ENCODE measurements around the gene MRPS25.
"Not testable (repeated sequence)": the region's sequence is repeated elsewhere in the genome, so short reads cannot be mapped to it uniquely, and the experiment has no call there.

Gene MRPS25

DNA sequence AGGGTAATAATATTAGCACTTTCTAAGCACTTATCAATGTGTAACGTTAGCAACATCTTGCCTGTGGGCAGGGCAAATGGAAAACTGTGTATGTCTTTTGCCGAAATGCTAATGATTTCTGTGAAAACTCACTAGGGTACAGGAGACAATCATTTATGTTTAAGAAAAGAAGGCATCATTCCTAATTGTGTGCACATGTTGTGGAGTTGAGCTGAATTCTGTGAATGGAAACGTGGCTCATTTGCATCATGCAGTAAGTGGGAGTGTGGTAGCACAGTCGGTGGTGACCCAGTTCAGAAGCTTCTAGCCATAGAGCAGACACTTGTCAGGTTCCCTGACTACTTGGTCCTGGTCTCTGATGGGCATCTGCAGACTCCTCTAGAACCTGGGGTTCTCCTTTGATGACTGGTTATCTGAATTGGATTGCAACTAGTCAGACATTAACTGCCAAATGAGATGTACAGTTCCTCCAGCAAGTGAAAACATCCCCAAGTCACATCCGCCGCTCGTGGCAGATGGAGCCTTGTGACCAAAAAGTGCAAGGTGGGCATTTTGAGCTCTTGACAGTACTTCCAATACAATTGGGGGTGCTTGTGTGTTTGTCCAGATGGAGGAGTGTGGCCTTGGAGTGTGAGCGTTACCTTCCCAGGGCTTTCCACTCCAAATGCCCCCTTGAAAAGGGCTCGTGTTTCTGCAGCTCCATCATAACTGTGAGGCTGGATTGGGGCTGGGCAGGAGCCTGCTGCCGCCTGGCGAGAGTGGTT lies 21.5 kb downstream of the MRPS25 start:
- no peak for DNase-seq (ENCODE audit: low spot score)

DNA sequence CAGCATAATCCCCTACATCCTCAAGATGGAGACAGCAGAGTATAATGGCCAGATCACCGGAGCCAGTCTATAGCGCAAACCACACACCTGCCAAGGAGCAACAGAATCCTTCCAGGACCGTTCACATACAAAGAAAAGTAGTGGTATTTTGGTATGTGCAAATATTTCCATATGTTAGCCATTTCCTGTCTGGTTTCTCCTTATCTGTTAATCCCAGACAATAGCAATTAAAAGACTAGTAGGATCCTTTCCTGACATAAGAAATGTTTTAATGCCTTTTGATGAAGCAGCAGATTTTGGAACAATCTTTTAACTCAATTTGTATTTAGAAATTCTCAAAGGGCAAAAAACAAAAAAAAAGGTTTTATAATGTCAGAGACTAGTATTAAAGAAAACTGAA lies 22.2 kb downstream of the MRPS25 start:
- DNase-seq (ENCODE audit: low spot score) = no peak

DNA sequence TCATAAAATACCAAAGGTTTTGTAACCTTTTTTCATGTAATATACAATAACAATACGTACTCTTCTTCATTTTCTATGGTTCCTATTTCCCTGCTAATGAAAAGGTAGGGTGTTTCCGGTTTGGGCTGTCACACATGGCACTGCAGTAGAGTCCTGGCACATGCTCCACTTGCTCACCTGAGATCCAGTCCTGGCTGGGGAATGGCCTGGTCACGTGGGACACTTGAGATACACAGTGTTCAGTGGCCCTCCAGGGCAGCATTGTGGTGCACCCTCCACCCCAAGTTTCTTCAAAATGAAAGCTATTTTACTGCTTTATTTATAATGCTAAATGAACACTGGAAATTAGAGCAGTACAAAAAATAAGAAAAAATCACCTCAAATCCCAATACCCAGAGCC lies 23.2 kb downstream of the MRPS25 start:
- DNase-seq (ENCODE audit: low spot score) = no peak

DNA sequence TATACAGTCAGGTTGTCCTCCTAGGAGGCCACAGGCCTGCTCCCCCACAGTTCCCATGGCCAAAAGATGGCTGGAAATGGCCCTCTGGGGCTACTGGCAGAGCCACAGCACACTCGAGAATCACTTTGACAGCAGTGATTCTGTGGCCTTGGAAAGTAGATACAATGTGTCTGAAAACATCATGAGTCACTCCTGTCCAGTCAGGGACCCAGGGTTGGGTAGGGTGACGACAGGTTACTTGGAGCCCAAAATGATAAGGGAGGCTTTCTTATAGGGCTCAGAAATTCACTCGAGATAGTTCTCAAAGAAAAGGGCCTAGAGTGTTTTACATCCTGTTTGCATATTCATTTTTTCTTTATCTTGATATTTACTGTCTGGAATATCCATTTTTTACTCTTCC lies 24.3 kb downstream of the MRPS25 start:
- DNase-seq (ENCODE audit: low spot score) = no peak

DNA sequence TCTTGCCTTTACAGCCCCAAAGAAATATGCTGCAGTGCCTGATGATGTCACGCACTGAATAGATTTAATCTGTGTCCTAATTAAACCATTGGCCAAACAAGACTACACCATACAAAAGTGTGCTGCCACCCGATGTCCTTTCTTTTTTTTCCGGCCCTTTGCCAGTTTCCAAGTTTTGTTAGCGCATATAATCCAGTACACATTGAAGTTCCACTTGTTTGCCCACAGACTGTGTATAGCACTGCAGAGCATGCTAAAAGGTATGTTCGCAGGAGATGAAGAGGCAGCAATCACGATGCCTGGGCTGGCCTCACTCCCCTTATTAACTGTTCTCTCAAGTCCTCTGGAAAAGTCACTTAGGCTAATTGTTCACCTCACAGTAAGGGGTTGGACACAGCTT lies 26.8 kb downstream of the MRPS25 start:
- no peak for DNase-seq (ENCODE audit: low spot score)

DNA sequence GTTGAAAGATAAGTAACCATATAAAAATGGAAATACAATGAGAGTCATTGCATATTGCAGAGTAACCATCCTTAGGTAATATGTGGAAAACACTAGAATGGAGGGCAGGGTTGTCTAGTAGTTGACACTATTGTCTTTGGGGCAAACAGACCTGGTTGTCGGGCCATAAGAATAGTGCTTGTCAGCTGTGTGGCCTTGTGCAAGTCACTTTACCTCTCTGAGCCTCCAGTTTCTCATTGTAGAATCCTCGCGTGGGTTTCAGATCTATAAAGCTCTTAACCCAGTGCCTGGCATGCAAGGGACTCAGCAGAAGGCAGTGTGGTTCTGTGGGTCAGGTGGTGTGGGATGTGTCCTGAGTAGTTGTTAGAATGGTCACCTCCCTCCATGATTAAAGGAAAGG lies 32.0 kb downstream of the MRPS25 start:
- no peak for DNase-seq (ENCODE audit: low spot score)

DNA sequence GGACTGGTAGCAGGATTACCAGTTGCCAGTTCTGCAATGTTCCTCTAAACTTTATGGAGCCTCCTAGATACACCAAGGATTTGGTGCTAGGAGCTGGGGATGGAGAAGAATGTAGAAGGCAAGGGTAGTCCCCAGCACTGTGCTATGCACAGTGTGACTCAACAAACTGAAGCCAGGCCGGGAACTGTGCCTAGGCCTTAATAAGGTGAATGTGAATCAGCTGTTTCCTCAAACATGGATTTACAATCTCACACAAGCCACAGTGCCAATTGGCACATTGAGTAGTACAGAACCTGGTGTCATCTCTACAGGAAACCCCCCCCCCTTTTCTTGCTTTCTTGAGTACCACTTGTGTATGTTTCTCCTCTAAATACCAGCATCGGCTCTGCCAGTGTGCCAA lies 32.5 kb downstream of the MRPS25 start:
- no peak for DNase-seq (ENCODE audit: low spot score)

DNA sequence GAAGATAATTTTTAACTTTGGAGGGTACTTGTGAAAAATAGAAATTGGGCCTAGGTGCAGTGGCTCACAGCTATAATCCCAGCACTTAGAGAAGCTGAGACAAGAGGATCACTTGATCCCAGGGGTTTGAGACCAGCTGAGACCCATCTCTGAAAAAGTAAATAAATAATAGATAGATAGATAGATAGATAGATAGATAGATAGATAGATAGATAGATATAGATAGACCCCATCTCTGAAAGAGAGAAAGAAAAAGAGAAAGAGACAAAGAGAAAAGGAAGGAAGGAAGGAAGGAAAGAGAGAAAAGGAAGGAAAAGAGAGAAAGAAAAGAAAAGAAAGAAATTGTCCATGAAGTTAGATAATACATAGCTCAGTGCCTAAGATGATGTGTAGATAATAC lies 35.5 kb downstream of the MRPS25 start:
- no peak for DNase-seq (ENCODE audit: low spot score)

DNA sequence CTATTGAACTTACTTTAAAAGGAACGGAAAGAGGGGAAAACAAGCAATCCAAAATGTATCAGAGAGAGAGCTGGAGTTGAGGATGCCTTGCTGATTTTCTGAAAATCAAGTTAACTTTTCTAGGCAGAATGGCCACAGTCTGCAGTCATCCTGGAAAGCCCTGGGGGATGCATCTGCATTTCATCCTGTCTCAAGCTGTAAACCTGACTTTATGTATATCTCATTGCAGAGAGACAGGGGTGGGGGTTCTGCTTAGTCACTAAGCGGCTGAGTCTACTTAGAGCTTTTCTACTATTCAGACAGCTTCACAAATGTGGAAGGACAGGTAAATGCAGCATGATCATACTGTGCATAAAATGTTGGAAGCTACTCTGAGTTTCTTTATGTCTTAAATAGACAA lies 41.4 kb downstream of the MRPS25 start:
- no peak for DNase-seq (ENCODE audit: low spot score)

DNA sequence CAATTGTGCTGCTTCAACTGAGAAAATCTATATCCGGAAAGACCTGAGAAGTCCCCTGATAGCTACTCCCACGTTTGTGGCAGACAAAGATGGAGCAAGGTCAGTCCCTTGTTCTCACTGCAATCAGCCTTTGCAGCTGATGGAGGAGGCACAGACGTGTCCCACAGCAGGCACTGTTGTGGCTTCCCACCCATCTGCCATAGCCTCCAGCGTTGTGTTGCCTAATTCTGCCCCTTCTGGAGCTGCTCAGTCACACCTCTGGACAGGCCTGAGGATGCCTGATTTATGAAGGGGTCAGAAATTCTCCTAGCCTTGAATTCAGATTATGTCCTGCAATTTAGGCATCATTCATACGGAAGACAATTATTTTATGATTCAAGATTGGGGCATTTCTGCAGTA lies 41.9 kb downstream of the MRPS25 start:
- DNase-seq (ENCODE audit: low spot score) = no peak

DNA sequence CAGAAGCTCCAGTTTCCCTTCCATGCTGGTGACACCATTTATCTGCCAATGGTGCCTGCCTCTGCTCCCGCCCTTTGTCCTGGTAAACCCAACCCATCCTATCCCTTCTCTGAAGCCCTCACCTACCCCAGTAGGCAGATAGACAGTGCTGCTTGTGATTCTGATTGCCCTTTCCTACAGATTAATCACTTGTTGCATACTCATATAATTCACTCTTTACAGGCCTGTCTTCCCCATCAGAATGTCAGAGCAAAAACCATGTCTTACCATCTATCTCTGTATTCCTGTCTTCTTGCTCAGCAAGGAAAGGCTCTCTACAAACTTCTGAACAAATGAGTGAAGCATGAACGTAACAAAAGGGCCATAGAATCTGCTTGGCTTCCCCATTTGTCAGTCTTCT lies 47.9 kb downstream of the MRPS25 start:
- DNase-seq (ENCODE audit: low spot score) = no peak

DNA sequence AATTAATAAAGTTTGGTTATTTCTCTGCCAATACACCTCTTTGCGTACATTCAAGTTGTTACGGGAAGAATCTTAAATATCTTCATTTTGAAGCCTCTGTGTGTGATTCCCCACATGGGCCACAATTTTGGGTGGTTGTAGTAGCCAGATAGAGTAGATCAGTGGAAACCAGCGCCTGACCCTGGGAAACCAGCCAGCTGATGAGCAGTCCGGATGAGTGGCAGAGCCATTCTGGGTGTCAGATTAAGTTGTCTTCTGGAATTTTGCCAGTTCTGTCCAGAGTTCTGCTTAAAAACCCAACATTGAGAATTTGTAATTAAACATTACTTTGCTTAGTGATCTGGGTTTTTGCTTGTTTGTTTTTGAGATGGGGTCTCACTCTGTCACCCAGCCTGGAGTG lies 49.7 kb downstream of the MRPS25 start:
- no peak for DNase-seq (ENCODE audit: low spot score)

DNA sequence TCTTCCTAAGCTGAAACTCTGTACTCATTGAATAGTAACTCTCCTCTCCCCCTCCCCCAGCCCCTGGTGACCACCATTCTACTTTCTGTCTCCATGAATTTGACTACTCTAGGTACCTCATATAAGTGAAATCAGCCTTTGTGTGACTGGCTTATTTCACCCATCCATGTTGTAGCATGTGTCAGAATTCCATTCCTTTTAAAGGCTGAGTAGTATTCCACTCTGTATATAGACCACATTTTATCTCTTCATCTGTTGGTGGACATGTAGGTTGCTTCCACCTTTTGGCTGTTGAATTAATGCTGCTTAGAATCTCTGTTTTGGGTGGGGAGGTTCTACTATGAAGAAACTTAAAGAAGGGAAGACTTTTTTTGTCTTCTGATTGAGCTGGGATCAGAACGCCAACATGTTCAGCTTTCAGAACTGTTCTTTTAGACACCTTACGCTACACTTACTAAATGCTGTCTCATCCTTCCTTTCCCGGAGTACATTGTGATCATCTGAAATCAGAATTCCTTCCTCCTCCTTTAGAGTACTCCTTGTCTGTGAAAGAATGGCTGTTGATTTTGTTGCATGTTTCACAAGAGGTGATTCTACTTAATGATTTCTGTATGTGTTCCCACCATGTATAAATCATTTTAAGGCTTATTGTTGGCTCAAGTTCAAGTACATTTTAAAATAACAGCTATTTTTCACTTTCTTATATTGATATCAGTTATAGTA lies 50.3 kb downstream of the MRPS25 start:
- no peak for DNase-seq (ENCODE audit: low spot score)

DNA sequence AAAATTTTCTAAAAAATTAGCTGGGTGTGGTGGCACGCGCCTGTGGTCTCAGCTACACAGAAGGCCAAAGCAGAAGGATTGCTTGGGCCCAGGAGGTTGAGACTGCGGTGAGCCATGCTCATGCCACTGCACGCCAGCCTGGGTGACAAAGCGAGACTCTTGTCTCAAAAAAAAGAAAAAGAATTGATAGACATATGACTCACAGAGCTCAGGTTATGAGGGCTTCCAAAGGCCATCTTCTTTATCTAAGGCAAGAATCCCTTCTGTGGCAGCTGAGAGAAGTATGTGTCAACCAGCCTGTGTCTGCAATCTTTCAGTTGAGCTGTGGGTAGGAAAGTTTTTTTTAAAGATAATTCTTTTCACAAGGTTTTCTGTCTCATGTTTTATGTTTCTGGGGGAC lies 53.9 kb downstream of the MRPS25 start:
- DNase-seq (ENCODE audit: low spot score) = no peak

DNA sequence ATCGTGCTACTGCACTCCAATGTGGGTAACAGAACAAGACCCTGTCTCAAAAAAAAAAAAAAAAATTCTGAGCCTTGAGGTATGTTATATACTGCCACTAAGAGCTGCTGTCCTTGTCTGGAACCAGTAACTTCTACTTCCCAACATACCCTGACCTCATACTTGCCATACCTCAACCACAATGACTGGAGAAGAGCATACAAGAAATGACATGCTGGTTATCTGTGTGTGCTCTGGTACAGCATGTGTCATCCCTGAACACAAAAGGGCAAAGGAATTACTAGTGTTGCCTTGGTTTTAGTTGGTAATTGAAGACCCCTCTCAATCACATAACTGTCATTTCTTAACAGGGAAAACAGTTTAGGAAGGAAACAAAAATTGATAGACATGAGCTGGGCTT lies 54.5 kb downstream of the MRPS25 start:
- no peak for DNase-seq (ENCODE audit: low spot score)

DNA sequence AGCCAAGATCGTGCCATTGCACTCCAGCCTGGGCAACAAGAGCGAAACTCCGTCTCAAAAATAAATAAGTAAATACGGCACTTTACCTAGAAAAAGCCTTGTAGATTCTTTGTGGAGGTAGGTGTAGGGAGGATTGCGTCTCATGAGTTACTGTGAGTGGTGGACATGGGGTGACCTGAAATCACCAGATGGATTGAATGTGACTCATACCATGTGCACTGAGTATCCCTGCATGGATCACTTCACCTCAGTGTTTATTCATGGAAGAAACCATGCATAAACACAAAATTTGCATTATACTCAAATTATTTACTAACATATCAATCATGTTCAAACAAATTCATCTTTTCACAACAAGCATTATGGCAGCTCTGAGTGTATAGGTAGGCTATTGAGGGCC lies 55.9 kb downstream of the MRPS25 start:
- no peak for DNase-seq (ENCODE audit: low spot score)

DNA sequence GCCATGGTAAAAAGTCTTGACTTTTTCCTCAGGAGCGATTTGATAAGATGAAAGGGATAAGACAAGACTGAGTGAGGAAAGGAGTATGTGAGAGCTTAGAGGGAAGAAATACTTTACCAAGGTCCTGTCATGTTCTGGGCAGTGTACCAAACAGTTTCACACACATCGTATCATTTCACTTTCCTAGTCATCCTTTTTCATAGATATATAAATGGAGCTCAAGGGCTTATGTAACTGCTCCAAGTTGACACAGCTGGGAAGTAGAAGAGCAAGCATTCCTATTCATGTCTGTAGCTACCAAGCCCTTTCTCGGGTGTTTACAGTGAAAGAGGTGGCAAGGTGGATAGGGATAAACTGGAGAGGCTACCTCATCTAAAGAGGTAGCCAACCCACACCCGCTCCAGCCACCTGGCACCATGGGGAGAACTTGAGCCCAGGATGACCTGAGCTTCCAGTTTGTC lies 57.4 kb downstream of the MRPS25 start:
- DNase-seq (ENCODE audit: low spot score) = no peak

DNA sequence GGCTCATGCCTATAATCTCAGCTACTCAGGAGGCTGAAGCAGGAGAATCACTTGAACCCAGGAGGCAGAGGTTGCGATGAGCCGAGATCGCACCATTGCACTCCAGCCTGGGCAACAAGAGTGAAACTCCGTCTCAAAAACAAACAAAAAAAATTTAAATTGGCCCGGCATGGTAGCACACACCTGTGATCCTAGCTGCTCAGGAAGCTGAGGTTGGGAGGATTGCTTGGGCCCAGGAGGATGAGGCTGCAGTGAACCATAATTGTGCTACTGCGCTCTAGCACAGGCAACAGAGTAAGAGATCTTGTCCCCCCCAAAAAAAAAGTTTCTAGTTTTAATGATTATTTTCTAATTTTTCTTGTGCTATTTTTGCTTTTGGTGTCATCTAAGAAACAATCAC lies 65.9 kb downstream of the MRPS25 start:
- DNase-seq (ENCODE audit: low spot score) = not testable (repeated sequence)
